G401 (cell line): ENCODE data around the gene CHRM4. TPM values are rescaled to one million over a fixed set of nuclear protein-coding genes. Genes with fewer than 3 reads are reported as not detected.

Source experiments
- DNase-seq: peaks from one replicate; pipeline ENCODE4 v3.0.0-alpha.2; 2015; ENCODE audit warnings: low spot score
- in situ Hi-C: cut with HindIII; loops from 2 replicates; pipeline ENCODE4 v1.10.0; 2016; ENCODE audit warnings: low sequenced_read_pairs, mixed read lengths
- total RNA-seq: library from RNA; depleted of rRNA; stranded (reverse); fragments of >200 nt; shearing (Covaris generic); gene quantifications from 2 replicates; pipeline ENCODE4 v1.2.3, GENCODE V29; 2014

The CHRM4 gene
- total RNA-seq, 1 experiment from 2014 or later = 5.2 TPM

GRCh38 chr11:46407635-46408034 is 16.1 kb upstream of the CHRM4 start:
- in situ Hi-C loops = no loop called here
- no peak for DNase-seq

GRCh38 chr11:46404476-46405017 is 13.0 kb upstream of the CHRM4 start:
- DNase-seq = no peak
- in situ Hi-C loops = no loop called here

- DNase-seq = no peak
- in situ Hi-C loops = no loop called here
These were observed 11.7 kb upstream of the CHRM4 start for GRCh38 chr11:46402957-46403902.

- DNase-seq = no peak
- in situ Hi-C loops = no loop called here
These were observed 6.0 kb upstream of the CHRM4 start for GRCh38 chr11:46397526-46397925.

- in situ Hi-C loops = no loop called here
- DNase-seq = no peak
These were observed 2.2 kb upstream of the CHRM4 start for GRCh38 chr11:46393759-46394158.

- in situ Hi-C loops = no loop called here
- no peak for DNase-seq
These were observed 1.6 kb upstream of the CHRM4 start for GRCh38 chr11:46393231-46393616.

GRCh38 chr11:46392421-46393230 is 1.1 kb upstream of the CHRM4 start:
- DNase-seq = no peak
- in situ Hi-C loops = no loop called here

- in situ Hi-C loops = no loop called here
- DNase-seq = no peak
These were observed 394 bp downstream of the CHRM4 start for GRCh38 chr11:46391186-46391577.

GRCh38 chr11:46390331-46391171 is 1.0 kb downstream of the CHRM4 start:
- DNase-seq = no peak
- in situ Hi-C loops = no loop called here

GRCh38 chr11:46389450-46390330 is 1.9 kb downstream of the CHRM4 start:
- peak; percentile 61 for DNase-seq
- in situ Hi-C loops = no loop called here

GRCh38 chr11:46388619-46389449 is 2.7 kb downstream of the CHRM4 start:
- in situ Hi-C loops = no loop called here
- no peak for DNase-seq

GRCh38 chr11:46387919-46388618 is 3.5 kb downstream of the CHRM4 start:
- in situ Hi-C loops = no loop called here
- DNase-seq = no peak

- DNase-seq = no peak
- in situ Hi-C loops = no loop called here
These were observed 4.1 kb downstream of the CHRM4 start for GRCh38 chr11:46387456-46387855.

GRCh38 chr11:46386674-46387073 is 4.9 kb downstream of the CHRM4 start:
- no peak for DNase-seq
- in situ Hi-C loops = no loop called here

GRCh38 chr11:46386005-46386578 is 5.5 kb downstream of the CHRM4 start:
- in situ Hi-C loops = no loop called here
- DNase-seq = no peak

- in situ Hi-C loops = no loop called here
- no peak for DNase-seq
These were observed 6.2 kb downstream of the CHRM4 start for GRCh38 chr11:46385169-46386004.
